Neuron (in vitro differentiated cells): ENCODE results near the gene TRAPPC3L.

Experiments used
- H2AFZ ChIP-seq: one replicate; pipeline ENCODE4 v1.6.1; 2013; ENCODE audit warnings: low read depth, mild to moderate bottlenecking, inconsistent platforms, low read length, moderate library complexity
- H3K27me3 ChIP-seq: one replicate; pipeline ENCODE4 v1.6.1; 2013; ENCODE audit warnings: low read length; ENCODE audit not compliant: insufficient read depth
- H3K36me3 ChIP-seq: one replicate; pipeline ENCODE4 v1.6.1; 2013; ENCODE audit warnings: low read length; ENCODE audit not compliant: insufficient read depth
- H3K4me1 ChIP-seq: one replicate; pipeline ENCODE4 v1.6.1; 2013; ENCODE audit warnings: low read length; ENCODE audit not compliant: insufficient read depth
- H3K4me3 ChIP-seq: 2 replicates; pipeline ENCODE4 v1.5.1; 2013; ENCODE audit warnings: mild to moderate bottlenecking, low read length, moderate library complexity
- H3K9me3 ChIP-seq: one replicate; pipeline ENCODE4 v1.6.1; 2013; ENCODE audit warnings: low read length

Gene TRAPPC3L

DNA sequence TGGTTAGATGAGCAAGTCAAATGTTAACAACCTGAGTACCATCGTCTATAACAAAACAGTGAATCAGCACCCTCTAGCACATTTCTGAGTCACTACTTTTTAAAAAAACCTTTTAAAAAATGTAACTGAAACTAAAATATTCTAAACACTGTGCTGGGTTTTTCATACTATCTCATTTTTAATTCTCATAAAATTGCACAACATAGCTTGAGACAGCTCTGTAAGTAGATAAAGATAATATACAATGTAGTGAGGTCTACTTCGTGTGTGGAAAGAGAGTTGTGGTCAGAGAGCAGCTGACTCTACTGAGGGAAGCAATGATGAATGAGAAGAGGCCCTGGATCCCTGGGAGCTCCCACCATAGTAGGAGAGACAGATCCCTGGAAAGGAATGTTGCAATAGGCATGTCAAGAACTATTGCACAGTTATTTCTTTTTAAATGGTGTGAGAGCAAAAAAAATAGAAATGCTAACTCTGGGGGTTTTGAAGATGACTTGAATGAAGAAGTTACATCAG is 97.9 kb downstream of the TRAPPC3L start:
- Histone ChIP-seq H3K9me3 (no peaks in the 10 kb centered on the region), H3K4me1 (peaks cover 4% of the 10 kb centered on the region), H3K27me3 (no peaks in the 10 kb centered on the region), H3K36me3 (no peaks in the 10 kb centered on the region), H2AFZ (no peak overlapping the region), H3K4me3 (no peak overlapping the region)

- no peak overlapping the region for H3K4me3 ChIP-seq
These were observed 98.4 kb downstream of the TRAPPC3L start for GRCh38 chr6:116447052-116447451.

DNA sequence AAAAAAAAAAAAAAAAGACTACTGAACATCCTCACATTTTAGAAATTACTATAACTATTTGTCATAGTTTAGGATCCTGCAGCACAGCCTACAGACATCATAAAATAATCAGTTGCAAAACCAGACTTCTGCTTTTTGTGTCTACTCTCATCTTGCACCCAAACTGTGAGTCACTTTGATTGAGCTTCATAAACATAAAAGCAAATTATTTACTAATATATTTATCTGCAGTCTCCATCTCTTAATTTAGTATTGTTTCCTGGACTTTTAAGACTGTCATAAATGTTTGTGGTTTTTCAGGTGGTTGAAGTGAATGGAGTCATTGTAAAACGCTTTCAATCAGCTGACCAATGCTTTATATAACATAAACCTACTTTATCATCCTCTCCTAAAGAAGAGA is 99.1 kb downstream of the TRAPPC3L start:
- Histone ChIP-seq H3K4me1 (peaks cover 4% of the 10 kb centered on the region), H3K9me3 (no peaks in the 10 kb centered on the region), H2AFZ (no peak overlapping the region), H3K4me3 (no peak overlapping the region), H3K36me3 (no peaks in the 10 kb centered on the region), H3K27me3 (no peaks in the 10 kb centered on the region)

More at GRCh38 chr6:116447052-116447451, 98.4 kb downstream of the TRAPPC3L start:
- H2AFZ ChIP-seq = no peak overlapping the region
- peaks cover 4% of the 10 kb centered on the region for H3K4me1 ChIP-seq
- no peaks in the 10 kb centered on the region for H3K9me3 ChIP-seq
- no peaks in the 10 kb centered on the region for H3K36me3 ChIP-seq
- no peaks in the 10 kb centered on the region for H3K27me3 ChIP-seq

DNA sequence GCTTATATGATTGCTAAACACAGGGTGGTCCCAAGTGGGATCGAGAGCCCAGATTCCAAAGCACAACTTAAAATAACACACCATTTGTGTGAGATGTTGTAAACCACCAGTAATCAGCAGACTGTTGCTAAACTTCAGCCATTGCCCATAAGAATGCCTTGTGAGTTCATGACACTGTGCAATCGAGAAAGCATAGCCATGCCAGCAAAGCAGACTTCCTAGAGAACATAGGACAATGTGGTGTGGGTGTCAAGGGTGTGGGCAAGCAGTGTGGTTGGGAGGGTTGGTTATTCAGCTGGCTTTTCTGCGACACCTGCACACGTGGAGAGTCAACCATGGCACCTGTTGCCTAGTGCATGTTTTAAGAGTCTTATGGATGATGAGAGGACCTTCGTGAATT is 100.4 kb downstream of the TRAPPC3L start:
- Histone ChIP-seq H3K4me3 (no peak overlapping the region), H3K4me1 (peaks cover 4% of the 10 kb centered on the region), H3K36me3 (no peaks in the 10 kb centered on the region), H3K27me3 (no peaks in the 10 kb centered on the region), H2AFZ (no peak overlapping the region), H3K9me3 (no peaks in the 10 kb centered on the region)
